Type B pancreatic cell (in vitro differentiated cells): Measurements from ENCODE around the gene NPAS1. TPM values are rescaled to one million over a fixed set of nuclear protein-coding genes. Genes with fewer than 3 reads are reported as not detected.

ENCODE experiments used
- DNase-seq: peaks from one replicate; pipeline ENCODE4 v3.0.0; 2021; ENCODE audit warnings: mixed read lengths; ENCODE audit not compliant: unreplicated experiment; ENCODE audit errors: extremely low spot score
- H3K27ac Mint-ChIP-seq: 2 replicates; pipeline ENCODE4 v1.8.0; 2021; ENCODE audit warnings: mild to moderate bottlenecking, mixed read lengths
- H3K27me3 Mint-ChIP-seq: 2 replicates; pipeline ENCODE4 v1.8.0; 2021; ENCODE audit warnings: mixed read lengths
- H3K36me3 Mint-ChIP-seq: 2 replicates; pipeline ENCODE4 v1.8.0; 2021; ENCODE audit warnings: mixed read lengths
- H3K4me1 Mint-ChIP-seq: one replicate; pipeline ENCODE4 v1.8.0; 2021; ENCODE audit warnings: mixed read lengths; ENCODE audit not compliant: unreplicated experiment
- H3K4me3 Mint-ChIP-seq: 2 replicates; pipeline ENCODE4 v1.8.0; 2021; ENCODE audit warnings: mild to moderate bottlenecking, mixed read lengths
- H3K9me3 Mint-ChIP-seq: 2 replicates; pipeline ENCODE4 v1.8.0; 2021; ENCODE audit warnings: mixed read lengths
- total RNA-seq: library from RNA; stranded (reverse); gene quantifications from 2 replicates; pipeline ENCODE4 v1.2.1, GENCODE V29; 2021; ENCODE audit warnings: low replicate concordance
- TF ChIP-seq, protein P1 (sequence below): fragments of 200-600 bp; sonication (generic); conservative IDR thresholded peaks from 2 replicates; pipeline ENCODE4 v1.5.0; 2021; ENCODE audit warnings: antibody characterized with exemption, mild to moderate bottlenecking

Gene NPAS1
- total RNA-seq, 1 donor from 2014 or later: 3.6 TPM

- Mint-ChIP-seq H3K9me3 (no peaks in the 10 kb centered on the region), H3K36me3 (peaks cover 2% of the 10 kb centered on the region), H3K27me3 (no peaks in the 10 kb centered on the region), H3K4me3 (no peak overlapping the region), H3K27ac (no peak overlapping the region), H3K4me1 (no peaks in the 10 kb centered on the region)
- no peak for DNase-seq
- TF ChIP-seq, protein P1, sequence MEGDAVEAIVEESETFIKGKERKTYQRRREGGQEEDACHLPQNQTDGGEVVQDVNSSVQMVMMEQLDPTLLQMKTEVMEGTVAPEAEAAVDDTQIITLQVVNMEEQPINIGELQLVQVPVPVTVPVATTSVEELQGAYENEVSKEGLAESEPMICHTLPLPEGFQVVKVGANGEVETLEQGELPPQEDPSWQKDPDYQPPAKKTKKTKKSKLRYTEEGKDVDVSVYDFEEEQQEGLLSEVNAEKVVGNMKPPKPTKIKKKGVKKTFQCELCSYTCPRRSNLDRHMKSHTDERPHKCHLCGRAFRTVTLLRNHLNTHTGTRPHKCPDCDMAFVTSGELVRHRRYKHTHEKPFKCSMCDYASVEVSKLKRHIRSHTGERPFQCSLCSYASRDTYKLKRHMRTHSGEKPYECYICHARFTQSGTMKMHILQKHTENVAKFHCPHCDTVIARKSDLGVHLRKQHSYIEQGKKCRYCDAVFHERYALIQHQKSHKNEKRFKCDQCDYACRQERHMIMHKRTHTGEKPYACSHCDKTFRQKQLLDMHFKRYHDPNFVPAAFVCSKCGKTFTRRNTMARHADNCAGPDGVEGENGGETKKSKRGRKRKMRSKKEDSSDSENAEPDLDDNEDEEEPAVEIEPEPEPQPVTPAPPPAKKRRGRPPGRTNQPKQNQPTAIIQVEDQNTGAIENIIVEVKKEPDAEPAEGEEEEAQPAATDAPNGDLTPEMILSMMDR: no peak
These were observed 45.6 kb downstream of the NPAS1 start for GRCh38 chr19:47065242-47065641.

- Mint-ChIP-seq H3K36me3 (peaks cover 11% of the 10 kb centered on the region), H3K4me1 (no peaks in the 10 kb centered on the region), H3K4me3 (no peak overlapping the region), H3K9me3 (no peaks in the 10 kb centered on the region), H3K27me3 (no peaks in the 10 kb centered on the region), H3K27ac (no peak overlapping the region)
- TF ChIP-seq, protein P1: no peak
- no peak for DNase-seq
These were observed 47.0 kb downstream of the NPAS1 start for GRCh38 chr19:47066376-47067214.

DNA sequence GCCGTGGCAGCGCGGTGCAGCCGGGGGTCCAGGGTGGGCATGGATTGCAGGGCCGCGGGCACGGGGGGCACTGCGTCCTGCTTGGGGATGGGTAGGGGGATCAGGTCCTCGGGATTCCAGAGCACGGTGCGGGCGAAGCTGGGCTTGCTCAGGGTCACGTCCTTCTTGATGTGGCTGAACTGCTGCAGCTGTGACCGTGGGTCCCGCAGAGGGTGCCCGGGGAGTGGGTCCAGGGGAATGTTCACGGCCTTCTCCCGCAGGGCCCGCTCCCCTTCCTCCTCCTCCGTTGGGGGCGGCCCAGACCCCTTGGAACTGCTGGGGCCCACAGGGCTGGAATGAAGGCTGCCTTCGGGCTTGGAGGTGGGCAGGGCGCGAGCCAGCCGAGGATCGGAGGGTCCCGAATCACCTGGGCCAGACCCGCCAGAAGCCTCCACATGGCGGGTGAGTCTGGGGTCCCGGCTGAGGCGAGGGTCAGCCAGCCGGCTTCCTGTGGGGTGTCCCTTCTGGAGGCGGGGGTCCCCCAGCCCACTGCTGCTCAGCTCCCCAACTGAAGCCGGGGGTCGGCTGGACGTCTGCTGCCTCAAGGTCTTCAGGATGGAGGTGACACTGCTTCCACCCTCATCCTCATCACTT, 47.7 kb downstream of the NPAS1 start:
- H3K27me3 Mint-ChIP-seq: no peaks in the 10 kb centered on the region
- peaks cover 11% of the 10 kb centered on the region for H3K36me3 Mint-ChIP-seq
- no peaks in the 10 kb centered on the region for H3K4me1 Mint-ChIP-seq
- DNase-seq: no peak
- TF ChIP-seq, protein P1: no peak
- no peaks in the 10 kb centered on the region for H3K9me3 Mint-ChIP-seq
- no peak overlapping the region for H3K4me3 Mint-ChIP-seq
- H3K27ac Mint-ChIP-seq: no peak overlapping the region

GRCh38 chr19:47068246-47068645, 48.6 kb downstream of the NPAS1 start:
- Mint-ChIP-seq H3K27ac (no peak overlapping the region), H3K4me3 (no peak overlapping the region), H3K4me1 (no peaks in the 10 kb centered on the region), H3K27me3 (no peaks in the 10 kb centered on the region), H3K9me3 (no peaks in the 10 kb centered on the region), H3K36me3 (peaks cover 11% of the 10 kb centered on the region)
- no peak for DNase-seq
- TF ChIP-seq, protein P1: no peak

- Mint-ChIP-seq H3K4me1 (no peaks in the 10 kb centered on the region), H3K27ac (no peak overlapping the region), H3K27me3 (no peaks in the 10 kb centered on the region), H3K4me3 (no peak overlapping the region), H3K9me3 (no peaks in the 10 kb centered on the region), H3K36me3 (peaks cover 11% of the 10 kb centered on the region)
- no peak for DNase-seq
- TF ChIP-seq, protein P1: no peak
These were observed 49.3 kb downstream of the NPAS1 start for GRCh38 chr19:47068876-47069406.
